Pancreas (tissue), 10 donors: ENCODE measurements around the gene MYO7B. TPM values are rescaled to one million over a fixed set of nuclear protein-coding genes. Genes with fewer than 3 reads are reported as not detected.
A peak's percentile ranks its signal among the peaks of the same experiment; 100 is the strongest.

Experiments
- ATAC-seq, 4 donors: fragments of 200-7000 bp; cut with Tn5 transposase; one replicate each; pipeline versions ENCODE4 v1.8.0 to v1.9.1; 2020; ENCODE audit warnings: mild to moderate bottlenecking in 4 of 4, moderate library complexity in 4 of 4
- DNase-seq, 6 donors: peaks; one replicate each; pipeline ENCODE4 v3.0.0-alpha.2; 2020
- FAIRE-seq: peaks from 2 replicates; lab custom pipeline; 2012; peaks lifted over from hg19 to GRCh38; lab: Jason Lieb, UNC
- H3K27ac ChIP-seq, 4 donors: fragments of 200-600 bp; sonication (generic); 1 replicate in 3 of 4; 2 replicates in 1 of 4; pipeline versions ENCODE4 v1.5.0 to v1.8.0; 2020
- H3K27me3 ChIP-seq, 4 donors: fragments of 200-600 bp; one replicate each; pipeline ENCODE4 v1.8.0; 2021
- H3K36me3 ChIP-seq, 3 donors: fragments of 200-600 bp; sonication (generic) in 1 of 3; one replicate each; pipeline versions ENCODE4 v1.5.0 to v1.8.0; 2020 to 2021
- H3K4me1 ChIP-seq, 3 donors: fragments of 200-600 bp; one replicate each; pipeline ENCODE4 v1.8.0; 2021
- H3K4me3 ChIP-seq, 4 donors: fragments of 200-600 bp; sonication (generic) in 2 of 4; one replicate each; pipeline versions ENCODE4 v1.5.0 to v1.8.0; 2020 to 2021
- H3K9me3 ChIP-seq, 4 donors: fragments of 200-600 bp; one replicate each; pipeline ENCODE4 v1.8.0; 2021
- WGBS, 2 donors: extraction: QIAGEN DNeasy Blood & Tissue Kit; methylation state at CpG; one replicate each; pipeline ENCODE4 v1.1.7; 2013; 5-methylcytosine and 5-hydroxymethylcytosine counted together
- intact Hi-C, 3 donors: fragments of 100-400 bp; cut with DNase I; formaldehyde crosslinking; loops; one replicate each; pipeline versions ENCODE4 v1.11.1 to v1.14.2; 2022
- polyA plus RNA-seq, 2 donors: library from polyadenylated mRNA; stranded (reverse); fragments of 200-250 nt; gene quantifications; one replicate each; pipeline ENCODE4 v1.2.3, GENCODE V29; 2013
- total RNA-seq, 6 donors: library from RNA; stranded (reverse); fragmentation: NEBNext Ultra II Directional in 4 of 6; extraction: Animal tissue kit (Norgen Biotek cat#: 25700) in 4 of 6; gene quantifications; one replicate each; pipeline versions ENCODE4 v1.2.1 to v1.2.4, GENCODE V29; 2021 to 2023
- TF ChIP-seq, protein P1 (sequence below), 4 donors: fragments of 200-600 bp; sonication (generic) in 3 of 4; IDR thresholded peaks; one replicate each; pipeline versions ENCODE4 v1.5.0 to v1.8.0; 2021; ENCODE audit warnings: antibody characterized with exemption in 4 of 4
- donor health status: healthy with polysubstance abuse.
- donor health status: DM: no; HTN: no; CAD: no; lungs with moderate emphysema.
- donor health status: DM: no; HTN: no; CAD: no.
- donor health status: control.
- donor health status: control.
- donor health status: Bipolar disorder and iron deficiency.
- donor health status: DM: yes; HTN: yes; CAD: no.
- donor health status: DM: no; HTN: no; CAD: no.
- donor health status: DM: no; HTN: no; CAD: no.
- donor health status: DM: yes; HTN: yes; CAD: no.

Gene MYO7B
- total and polyA plus RNA-seq, 8 donors = 0.12 to 1.5 (median 0.83) TPM

- 82 to 91% methylated on average over 14 to 17 of the region's 17 CpGs for WGBS, 2 donors
- no peak for FAIRE-seq
- intact Hi-C loops = no loop called here
- TF ChIP-seq, protein P1, sequence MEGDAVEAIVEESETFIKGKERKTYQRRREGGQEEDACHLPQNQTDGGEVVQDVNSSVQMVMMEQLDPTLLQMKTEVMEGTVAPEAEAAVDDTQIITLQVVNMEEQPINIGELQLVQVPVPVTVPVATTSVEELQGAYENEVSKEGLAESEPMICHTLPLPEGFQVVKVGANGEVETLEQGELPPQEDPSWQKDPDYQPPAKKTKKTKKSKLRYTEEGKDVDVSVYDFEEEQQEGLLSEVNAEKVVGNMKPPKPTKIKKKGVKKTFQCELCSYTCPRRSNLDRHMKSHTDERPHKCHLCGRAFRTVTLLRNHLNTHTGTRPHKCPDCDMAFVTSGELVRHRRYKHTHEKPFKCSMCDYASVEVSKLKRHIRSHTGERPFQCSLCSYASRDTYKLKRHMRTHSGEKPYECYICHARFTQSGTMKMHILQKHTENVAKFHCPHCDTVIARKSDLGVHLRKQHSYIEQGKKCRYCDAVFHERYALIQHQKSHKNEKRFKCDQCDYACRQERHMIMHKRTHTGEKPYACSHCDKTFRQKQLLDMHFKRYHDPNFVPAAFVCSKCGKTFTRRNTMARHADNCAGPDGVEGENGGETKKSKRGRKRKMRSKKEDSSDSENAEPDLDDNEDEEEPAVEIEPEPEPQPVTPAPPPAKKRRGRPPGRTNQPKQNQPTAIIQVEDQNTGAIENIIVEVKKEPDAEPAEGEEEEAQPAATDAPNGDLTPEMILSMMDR (IDR thresholded peaks at IDR 0.05) = no peak
- Histone ChIP-seq H3K9me3 (no peaks in the 10 kb centered on the region), H3K4me3 (no peak overlapping the region), H3K27me3 (no peaks in the 10 kb centered on the region), H3K36me3 (no peaks in the 10 kb centered on the region), H3K4me1 (no peaks in the 10 kb centered on the region), H3K27ac (no peak overlapping the region)
- no peak for ATAC-seq
- DNase-seq = peak in 1 of 6 donors; percentile 53
Measured at GRCh38 chr2:127631997-127632581, 96.6 kb downstream of the MYO7B start.

GRCh38 chr2:127632592-127633489 is 97.4 kb downstream of the MYO7B start:
- DNase-seq = peak in 1 of 6 donors; percentile 45
- no peak for FAIRE-seq
- intact Hi-C loops = no loop called here
- Histone ChIP-seq H3K36me3 (no peaks in the 10 kb centered on the region), H3K9me3 (no peaks in the 10 kb centered on the region), H3K4me3 (no peak overlapping the region), H3K4me1 (no peaks in the 10 kb centered on the region), H3K27me3 (no peaks in the 10 kb centered on the region), H3K27ac (no peak overlapping the region)
- no peak for ATAC-seq
- TF ChIP-seq, protein P1 (IDR thresholded peaks at IDR 0.05) = no peak
- 84 to 85% methylated on average over 25 of the region's 25 CpGs for WGBS, 2 donors

DNA sequence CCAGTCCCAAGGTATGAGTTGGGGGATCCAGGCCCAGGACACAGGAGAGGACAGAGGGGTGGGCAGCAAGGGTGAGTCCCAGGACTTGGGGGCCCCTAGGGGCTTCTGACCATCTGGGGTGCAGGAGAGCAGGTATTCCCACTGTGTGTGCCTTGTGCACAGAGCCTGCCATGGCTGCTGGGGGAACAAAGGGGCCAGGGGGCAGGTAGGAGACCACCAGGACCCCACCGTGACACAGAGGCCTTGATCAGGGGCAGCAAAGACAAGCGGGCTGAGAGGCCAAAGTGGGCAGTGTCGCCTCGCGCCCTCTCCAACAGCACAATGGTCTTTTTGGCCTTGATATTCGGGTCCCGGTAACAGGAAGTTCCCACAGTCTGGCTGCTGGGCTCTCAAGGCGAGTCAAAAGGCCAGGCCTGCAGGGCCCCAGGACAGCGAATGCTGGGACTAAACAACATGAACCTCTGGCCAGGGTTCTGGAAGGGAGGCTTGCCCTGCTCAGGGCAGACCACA is 98.1 kb downstream of the MYO7B start:
- TF ChIP-seq, protein P1 (IDR thresholded peaks at IDR 0.05) = no peak
- Histone ChIP-seq H3K4me1 (no peaks in the 10 kb centered on the region), H3K9me3 (no peaks in the 10 kb centered on the region), H3K4me3 (no peak overlapping the region), H3K27ac (no peak overlapping the region), H3K27me3 (no peaks in the 10 kb centered on the region), H3K36me3 (no peaks in the 10 kb centered on the region)
- intact Hi-C loops = no loop called here
- DNase-seq (peak in 1 of 6 donors; percentile 29), ATAC-seq (no peak), FAIRE-seq (no peak)
- 82 to 84% methylated on average over 9 of the region's 9 CpGs for WGBS, 2 donors

GRCh38 chr2:127634066-127634617 is 98.7 kb downstream of the MYO7B start:
- TF ChIP-seq, protein P1 (IDR thresholded peaks at IDR 0.05) = no peak
- no peaks in the 10 kb centered on the region for H3K4me1 ChIP-seq
- FAIRE-seq (no peak), DNase-seq (peak in 1 of 6 donors; percentile 53), ATAC-seq (no peak)
- H3K36me3 ChIP-seq = no peaks in the 10 kb centered on the region
- intact Hi-C loops = no loop called here
- no peaks in the 10 kb centered on the region for H3K27me3 ChIP-seq
- no peak overlapping the region for H3K4me3 ChIP-seq
- H3K27ac ChIP-seq = no peak overlapping the region
- WGBS, 2 donors = 78 to 80% methylated on average over 15 to 16 of the region's 16 CpGs
- no peaks in the 10 kb centered on the region for H3K9me3 ChIP-seq
